Myocyte (in vitro differentiated cells): Measurements from ENCODE around the gene NPVF. TPM values are rescaled to one million over a fixed set of nuclear protein-coding genes. Genes with fewer than 3 reads are reported as not detected.

ENCODE experiments used
- DNase-seq: peaks from one replicate; pipeline ENCODE4 v3.0.0-alpha.2; 2012; ENCODE audit warnings: low read depth
- polyA plus RNA-seq: library from polyadenylated mRNA; unstranded; fragments of >200 nt; gene quantifications from one replicate; pipeline ENCODE4 v1.2.1, GENCODE V29; 2012; ENCODE audit warnings: missing spikeins
- total RNA-seq: library from RNA; depleted of rRNA; stranded (reverse); fragments of >200 nt; gene quantifications from 2 replicates; pipeline ENCODE4 v1.2.3, GENCODE V29; 2014

NPVF gene
- total RNA-seq = not detected in 2 replicates
- polyA plus RNA-seq = not detected

- DNase-seq = no peak
Measured at GRCh38 chr7:25228386-25228785, at the start of gene NPVF. TSS of gene NPVF (minus strand) at chr7:25228486. CDS start at chr7:25228439, 47 bp downstream.

DNA sequence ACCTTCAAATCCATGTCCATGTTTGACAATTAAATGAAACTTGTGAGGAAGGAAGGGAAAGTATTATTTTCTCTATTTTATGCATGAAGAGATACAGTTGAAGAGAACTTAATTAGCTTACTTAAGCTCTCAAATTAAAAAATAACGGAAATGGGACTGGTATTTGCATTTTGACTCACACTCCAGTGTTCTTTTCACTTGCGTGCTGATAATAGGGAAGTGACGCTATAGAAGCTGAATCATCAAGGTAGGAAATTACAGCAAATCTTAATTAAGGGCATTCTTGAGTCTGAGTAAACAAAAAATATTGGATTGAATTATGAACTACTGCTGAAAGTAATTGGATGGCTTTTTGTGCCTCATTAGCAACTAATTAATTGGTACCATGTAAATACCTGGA lies 44.0 kb upstream of the NPVF start:
- DNase-seq = no peak

- DNase-seq = no peak
Measured at GRCh38 chr7:25263337-25263736, 35.1 kb upstream of the NPVF start.

GRCh38 chr7:25262586-25262985 lies 34.3 kb upstream of the NPVF start:
- DNase-seq = no peak

DNA sequence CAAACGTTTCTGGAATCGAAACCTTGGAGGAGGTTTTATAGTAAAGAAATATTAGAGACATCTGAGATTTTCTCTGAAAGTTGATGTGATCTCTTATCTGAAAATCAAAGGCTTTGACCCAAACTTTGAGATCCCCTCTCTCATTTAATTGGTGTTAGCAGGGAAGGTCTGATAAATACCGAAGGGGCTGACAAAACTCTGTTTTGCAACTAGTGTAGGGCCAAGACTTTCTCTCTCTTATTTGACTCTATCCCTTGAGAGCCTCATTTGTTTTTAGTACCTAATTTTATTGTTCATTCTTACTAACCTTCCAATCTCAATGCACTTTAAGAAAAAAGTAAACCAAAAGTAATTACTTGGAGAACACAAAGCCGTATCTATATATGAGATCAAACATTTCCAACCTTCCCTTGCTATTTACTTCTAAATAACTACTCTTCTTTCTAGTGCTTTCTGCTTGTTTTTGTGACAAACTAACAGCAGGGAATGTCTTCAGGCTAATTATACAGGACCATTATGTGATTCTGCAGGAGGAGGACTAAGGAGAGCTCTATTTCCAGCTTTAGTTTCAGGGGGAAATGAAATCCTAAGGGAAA lies 33.4 kb upstream of the NPVF start:
- DNase-seq = no peak

- peak; percentile 28 for DNase-seq
Measured at GRCh38 chr7:25260862-25261494, 32.7 kb upstream of the NPVF start.

- peak; percentile 85 for DNase-seq
Measured at GRCh38 chr7:25259487-25260243, 31.4 kb upstream of the NPVF start.

- no peak for DNase-seq
Measured at GRCh38 chr7:25256333-25256819, 28.1 kb upstream of the NPVF start.

GRCh38 chr7:25255611-25256332 lies 27.5 kb upstream of the NPVF start:
- DNase-seq = no peak

DNA sequence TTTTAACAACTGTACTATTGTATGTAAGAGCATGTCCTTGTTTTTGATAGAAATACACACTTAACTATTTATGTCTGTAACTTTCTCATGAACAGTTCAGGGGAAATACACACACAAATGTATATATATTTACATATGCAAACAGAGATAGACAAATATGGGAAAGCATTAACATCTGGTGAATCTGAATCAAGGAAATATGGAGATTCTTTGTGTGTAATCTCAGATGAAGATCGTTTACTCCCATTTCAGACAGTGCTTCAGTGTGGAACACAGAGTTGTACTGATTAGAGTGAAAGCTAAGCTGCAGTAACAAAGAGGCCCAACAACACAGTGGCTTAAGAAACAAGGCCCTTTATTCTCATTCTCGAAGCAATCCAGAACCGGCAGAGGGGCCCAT lies 26.3 kb upstream of the NPVF start:
- DNase-seq = no peak

DNA sequence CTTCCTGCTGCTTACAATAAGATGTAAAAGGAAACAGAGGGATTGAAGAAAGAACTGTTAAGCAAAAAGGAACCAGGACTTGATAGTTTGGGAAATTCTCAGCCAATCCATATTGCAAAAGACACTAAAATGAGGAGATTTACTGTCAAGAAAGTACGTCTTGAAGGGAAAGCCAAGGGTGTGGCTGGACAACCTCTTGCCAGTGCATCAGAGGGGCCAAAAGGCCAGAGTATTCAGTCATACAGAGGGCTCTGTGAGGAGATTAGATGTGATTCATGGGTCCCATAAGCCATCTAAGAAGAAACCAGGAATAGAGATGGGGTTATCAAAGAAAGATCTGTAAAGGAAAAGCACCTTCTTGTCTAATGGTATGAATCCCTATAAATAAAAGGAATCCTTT lies 25.4 kb upstream of the NPVF start:
- DNase-seq = no peak

DNA sequence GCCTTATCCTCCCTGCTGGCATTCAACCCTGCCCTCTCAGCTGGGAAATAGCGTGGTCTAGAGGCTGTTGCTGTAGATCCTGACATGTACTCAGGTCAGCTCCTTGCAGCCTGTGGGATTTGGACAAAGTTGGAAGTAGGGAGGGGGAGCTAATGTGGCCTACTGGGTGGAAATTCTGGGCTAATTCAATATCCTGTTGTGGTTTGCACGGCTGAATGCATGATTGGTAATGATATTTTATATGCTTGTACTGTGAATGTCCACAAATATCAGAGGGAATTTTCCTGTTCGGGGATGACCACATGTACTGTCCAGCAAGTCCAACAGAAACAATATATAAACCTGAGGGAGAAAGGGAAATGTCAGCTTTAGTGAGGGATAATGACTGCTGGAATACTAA lies 22.1 kb upstream of the NPVF start:
- no peak for DNase-seq

DNA sequence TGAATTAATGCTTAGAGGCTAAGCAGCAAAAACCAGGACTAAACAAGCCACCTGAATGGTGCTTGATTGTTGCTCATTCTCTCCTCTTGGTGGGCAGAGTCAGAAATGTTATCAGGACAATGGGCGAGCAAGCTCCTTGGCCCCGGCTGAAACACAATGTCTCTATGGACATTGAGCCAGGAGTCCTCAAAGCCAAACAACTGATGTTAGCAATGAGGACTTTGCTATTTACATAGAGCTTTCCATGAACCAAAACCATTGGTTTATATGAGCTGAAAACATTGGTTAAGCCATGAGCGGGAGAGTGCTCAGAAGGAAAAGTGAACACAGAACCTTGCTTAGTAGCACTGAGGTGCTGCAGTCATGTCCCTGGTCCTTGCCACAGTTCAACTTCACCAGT lies 21.5 kb upstream of the NPVF start:
- no peak for DNase-seq

DNA sequence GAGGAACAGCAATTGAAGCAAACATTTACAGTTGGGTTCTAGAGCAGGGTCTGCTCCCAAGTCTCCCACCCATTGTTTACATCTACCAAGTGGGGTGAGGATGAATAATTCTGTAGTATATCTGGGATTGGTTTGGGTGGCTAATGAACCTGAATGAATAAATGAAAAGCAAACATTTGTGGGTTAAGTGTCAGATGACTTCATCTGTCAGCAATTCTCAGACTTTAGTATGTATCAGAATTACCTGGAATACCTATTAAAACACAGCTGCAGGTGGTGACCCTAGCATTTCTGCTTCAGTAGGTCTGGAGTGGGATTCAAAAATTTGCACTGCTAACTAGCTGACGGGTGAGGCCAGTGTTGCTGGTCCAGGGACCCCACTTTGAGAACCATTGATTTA lies 18.0 kb upstream of the NPVF start:
- DNase-seq = no peak

- no peak for DNase-seq
Measured at GRCh38 chr7:25244254-25245033, 16.2 kb upstream of the NPVF start.

DNA sequence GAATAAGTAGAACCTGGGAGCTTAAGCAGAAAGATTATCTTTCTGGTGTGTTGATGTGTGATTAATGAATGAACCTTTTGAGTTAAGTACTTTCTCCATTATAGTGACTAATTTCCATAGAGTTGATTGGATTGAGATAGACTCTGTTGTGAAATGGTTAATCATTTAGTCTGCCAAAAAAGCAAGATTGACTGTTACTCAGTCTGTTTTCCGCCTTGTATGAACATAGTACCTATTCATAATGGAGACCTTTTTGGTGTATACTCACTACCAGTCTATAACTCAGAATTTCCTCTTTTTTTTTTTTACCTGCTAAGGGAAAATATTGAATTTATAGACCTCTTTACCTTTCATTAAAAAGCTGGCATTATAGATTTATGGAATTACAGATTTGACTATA lies 14.4 kb upstream of the NPVF start:
- DNase-seq = no peak

DNA sequence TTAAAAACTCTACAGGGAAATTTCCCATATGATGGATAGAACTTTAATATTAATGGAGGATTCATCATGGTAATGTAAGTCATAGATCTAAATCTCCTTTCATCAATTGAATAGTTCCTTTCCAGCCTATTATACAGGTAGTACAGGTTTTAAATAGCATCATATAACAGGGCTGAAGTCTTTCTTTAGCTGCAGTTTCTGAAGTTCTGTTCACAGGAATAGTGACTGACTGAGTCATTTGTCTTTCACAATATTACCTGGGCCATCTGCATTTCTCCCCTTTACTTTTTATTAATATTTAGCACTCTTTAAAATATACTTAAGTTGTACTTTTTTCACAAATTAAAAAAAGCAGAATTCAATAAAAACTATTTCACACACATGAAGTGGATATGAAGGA lies 12.6 kb upstream of the NPVF start:
- no peak for DNase-seq

- peak; percentile 53 for DNase-seq
Measured at GRCh38 chr7:25240340-25240739, 12.1 kb upstream of the NPVF start.

- no peak for DNase-seq
Measured at GRCh38 chr7:25239888-25240287, 11.6 kb upstream of the NPVF start.

DNA sequence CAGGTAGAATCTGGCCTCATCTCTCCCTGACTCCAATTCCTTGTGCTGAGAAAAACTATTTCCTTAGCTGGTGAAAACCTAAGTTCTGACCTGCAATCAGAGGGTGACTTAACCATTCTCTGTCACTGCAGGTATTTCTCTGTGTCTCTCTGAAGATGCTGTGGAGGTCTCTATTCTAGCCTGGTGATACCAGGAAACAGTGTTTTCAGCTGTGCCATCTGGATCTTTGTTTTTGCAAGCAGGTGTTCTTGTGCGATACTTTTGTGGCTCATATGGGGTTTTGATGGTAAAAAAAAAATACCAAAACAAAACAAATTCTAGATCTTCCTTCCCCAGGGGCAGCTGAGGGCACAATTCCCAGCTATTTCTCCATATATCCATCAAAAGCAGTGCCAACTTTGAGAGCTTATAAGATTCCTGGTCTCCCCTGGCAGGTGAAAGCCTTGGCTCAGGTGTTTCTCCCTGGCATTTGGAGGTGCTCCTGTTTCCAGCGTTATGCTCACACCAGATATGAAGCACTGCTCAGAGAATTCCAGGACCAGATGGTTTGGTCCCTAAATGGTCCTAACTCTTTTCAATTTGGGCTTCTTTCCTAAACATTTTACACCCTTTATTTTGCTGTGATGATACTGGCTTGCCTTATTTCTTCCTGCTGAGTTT lies 9.9 kb upstream of the NPVF start:
- no peak for DNase-seq
